Measurements from ENCODE around the gene ARHGAP5.

DNA sequence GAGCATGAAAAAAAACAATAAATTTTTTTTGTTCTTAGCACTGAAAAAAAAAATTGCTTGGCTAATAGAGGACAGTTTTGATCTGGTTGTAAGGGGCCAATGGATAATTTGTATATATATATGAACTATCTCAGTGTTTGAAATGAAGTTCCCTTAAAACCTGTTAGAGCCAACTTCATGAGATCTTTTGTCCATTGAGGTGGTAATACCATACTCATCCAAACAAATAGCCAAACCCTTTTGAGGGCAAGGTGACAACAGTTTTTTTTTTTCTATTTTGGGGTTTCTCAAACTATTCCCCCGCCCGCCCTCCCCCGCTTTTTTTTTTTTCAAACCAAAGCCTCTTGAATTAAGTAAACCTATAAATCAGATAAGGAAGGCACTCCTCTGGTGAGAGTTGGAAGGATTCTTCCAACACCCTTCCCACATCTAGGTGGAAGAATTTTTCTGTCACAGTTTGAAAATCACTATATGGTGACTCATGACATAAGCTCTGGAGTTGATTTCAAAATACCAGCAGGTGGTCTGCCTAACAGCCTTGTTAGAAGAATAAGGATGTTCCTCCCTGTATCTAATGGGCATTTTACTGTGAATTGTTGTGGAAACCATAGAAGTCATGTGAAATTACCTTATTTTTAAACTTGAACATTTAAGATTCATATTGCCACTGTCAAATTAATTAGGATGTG, 10.2 kb downstream of the ARHGAP5 start:
- no peak for TF ChIP-seq POLR2AphosphoS5 (IDR thresholded peaks at IDR 0.05; ENCODE audit: low read depth, low read length)
- TF ChIP-seq POLR2A (IDR thresholded peaks at IDR 0.05; ENCODE audit: low read depth, low read length) = no peak

All from GM12892 (cell line).